K562 (cell line): Measurements from ENCODE around the gene ALOX12B. TPM values are rescaled to one million over a fixed set of nuclear protein-coding genes. Genes with fewer than 3 reads are reported as not detected.

Experiments used
- BMI1 ChIP-seq: fragments of 150-350 bp; IDR thresholded peaks from 2 replicates; pipeline ENCODE4 v1.6.1; 2014; ENCODE audit warnings: low read length
- BRD4 ChIP-seq: fragments of 200-600 bp; sonication (generic); IDR thresholded peaks from 2 replicates; pipeline ENCODE4 v1.6.1; 2017; ENCODE audit warnings: inconsistent platforms
- CC2D1A ChIP-seq: fragments of 450-650 bp; IDR thresholded peaks from 2 replicates; pipeline ENCODE4 v1.6.1; 2017; ENCODE audit warnings: mild to moderate bottlenecking
- DACH1 ChIP-seq: fragments of 450-650 bp; IDR thresholded peaks from 2 replicates; pipeline ENCODE4 v1.6.1; 2018; ENCODE audit not compliant: partially characterized antibody
- ETV1 ChIP-seq: fragments of 450-650 bp; conservative IDR thresholded peaks from 2 replicates; pipeline ENCODE4 v1.6.1; 2016; ENCODE audit warnings: missing genetic modification characterization, control low read depth, low read depth, missing compliant biosample characterization
- FOXA3 ChIP-seq, 2 experiments: fragments of 450-650 bp in 1 of 2; sonication (generic) in 1 of 2; formaldehyde crosslinking; IDR thresholded peaks in 1 of 2; conservative IDR thresholded peaks in 1 of 2; 2 replicates each; pipeline versions ENCODE4 v1.4.0 to v1.8.0; 2020 to 2022; ENCODE audit warnings: mild to moderate bottlenecking in 2 of 2, missing genetic modification reagents in 1 of 2
- FOXJ3 ChIP-seq: sonication (generic); formaldehyde crosslinking; IDR thresholded peaks from 2 replicates; pipeline ENCODE4 v1.4.0; 2020; ENCODE audit warnings: mild to moderate bottlenecking, missing genetic modification reagents
- HDAC3 ChIP-seq: fragments of 450-650 bp; IDR thresholded peaks from 2 replicates; pipeline ENCODE4 v1.6.1; 2018; ENCODE audit warnings: borderline replicate concordance, mild to moderate bottlenecking, moderate library complexity; ENCODE audit not compliant: partially characterized antibody
- ILF3 ChIP-seq: fragments of 450-650 bp; IDR thresholded peaks from 2 replicates; pipeline ENCODE4 v1.6.1; 2018; ENCODE audit warnings: antibody characterized with exemption, mild to moderate bottlenecking, moderate library complexity, borderline replicate concordance
- KHSRP ChIP-seq: fragments of 450-650 bp; IDR thresholded peaks from 2 replicates; pipeline ENCODE4 v1.6.1; 2017
- MECOM ChIP-seq: fragments of 250-450 bp; sonication (Bioruptor Pico); IDR thresholded peaks from 2 replicates; pipeline ENCODE4 v1.8.0; 2022; ENCODE audit warnings: inconsistent platforms
- RBFOX2 ChIP-seq: fragments of 200-400 bp; formaldehyde crosslinking; IDR thresholded peaks from 2 replicates; pipeline ENCODE4 v1.6.1; 2017; ENCODE audit warnings: low read depth, mild to moderate bottlenecking, low read length, moderate library complexity
- RBM15 ChIP-seq: fragments of 200-400 bp; formaldehyde crosslinking; IDR thresholded peaks from 2 replicates; pipeline ENCODE4 v1.6.1; 2018; ENCODE audit warnings: mild to moderate bottlenecking, low read length, moderate library complexity; ENCODE audit not compliant: insufficient read depth
- SP2 ChIP-seq: IDR thresholded peaks from 2 replicates; pipeline ENCODE4 v1.6.1; 2011; ENCODE audit warnings: mild to moderate bottlenecking, low read depth, low read length, moderate library complexity; ENCODE audit not compliant: poor library complexity, severe bottlenecking; ENCODE audit errors: extremely low read depth
- SPI1 ChIP-seq: IDR thresholded peaks from 2 replicates; pipeline ENCODE4 v1.6.1; 2011; ENCODE audit warnings: low read depth, low read length, control low read depth, borderline replicate concordance
- TAF9B ChIP-seq: fragments of 450-650 bp; IDR thresholded peaks from 2 replicates; pipeline ENCODE4 v1.6.1; 2018; ENCODE audit warnings: mild to moderate bottlenecking; ENCODE audit not compliant: partially characterized antibody
- ZFPM2 ChIP-seq: fragments of 250-450 bp; sonication (Bioruptor Pico); IDR thresholded peaks from 2 replicates; pipeline ENCODE4 v1.5.1; 2022; ENCODE audit warnings: mild to moderate bottlenecking
- ZNF274 ChIP-seq: IDR thresholded peaks from 2 replicates; pipeline ENCODE4 v1.6.1; 2011; ENCODE audit warnings: low read depth, mild to moderate bottlenecking, low read length, moderate library complexity, borderline replicate concordance
- ZNF444 ChIP-seq: fragments of 250-450 bp; sonication (Bioruptor Pico); IDR thresholded peaks from 2 replicates; pipeline ENCODE4 v1.4.0; 2020; ENCODE audit warnings: mild to moderate bottlenecking, moderate library complexity
- polyA plus RNA-seq, 8 experiments: library from polyadenylated mRNA; depleted of rRNA in 4 of 8; stranded (reverse) in 5 of 8; unstranded in 3 of 8; fragments of >200 nt; fragmentation: Nextera tagmentation in 2 of 8; fragmentation: Illumina TruSeq in 1 of 8; extraction: Ambion mirVana in 2 of 8; extraction: Trizol in 1 of 8; gene quantifications; 2 replicates each; pipeline versions ENCODE4 v1.2.1 to v1.2.3, GENCODE V29; 2011 to 2014; ENCODE audit warnings: inconsistent platforms in 1 of 8, missing spikeins in 1 of 8
- total RNA-seq, 7 experiments: library from RNA; depleted of rRNA in 6 of 7; stranded (reverse); fragments of >200 nt in 6 of 7; fragmentation: Illumina TruSeq in 2 of 7; extraction: Trizol in 2 of 7; gene quantifications; 2 replicates each; pipeline versions ENCODE4 v1.2.1 to v1.2.3, GENCODE V29; 2011 to 2021; ENCODE audit warnings: low replicate concordance in 1 of 7
- TF ChIP-seq, protein P1 (sequence below): IDR thresholded peaks from 2 replicates; pipeline ENCODE4 v1.6.1; 2011; ENCODE audit warnings: borderline replicate concordance, low read depth, mild to moderate bottlenecking, moderate library complexity, low read length; ENCODE audit not compliant: insufficient read depth, poor library complexity, severe bottlenecking
- TF ChIP-seq, protein P2 (sequence below): fragments of 450-650 bp; IDR thresholded peaks from 2 replicates; pipeline ENCODE4 v1.7.0; 2016; ENCODE audit warnings: borderline replicate concordance
- TF ChIP-seq, protein P3 (sequence below): sonication (generic); formaldehyde crosslinking; IDR thresholded peaks from 2 replicates; pipeline ENCODE4 v1.8.0; 2022; ENCODE audit warnings: mild to moderate bottlenecking, missing genetic modification reagents

The ALOX12B gene
- total and polyA plus RNA-seq, 9 of the 15 experiments (the other 6 are each of a cell fraction or from before 2014, with no cell fraction given): not detected

DNA sequence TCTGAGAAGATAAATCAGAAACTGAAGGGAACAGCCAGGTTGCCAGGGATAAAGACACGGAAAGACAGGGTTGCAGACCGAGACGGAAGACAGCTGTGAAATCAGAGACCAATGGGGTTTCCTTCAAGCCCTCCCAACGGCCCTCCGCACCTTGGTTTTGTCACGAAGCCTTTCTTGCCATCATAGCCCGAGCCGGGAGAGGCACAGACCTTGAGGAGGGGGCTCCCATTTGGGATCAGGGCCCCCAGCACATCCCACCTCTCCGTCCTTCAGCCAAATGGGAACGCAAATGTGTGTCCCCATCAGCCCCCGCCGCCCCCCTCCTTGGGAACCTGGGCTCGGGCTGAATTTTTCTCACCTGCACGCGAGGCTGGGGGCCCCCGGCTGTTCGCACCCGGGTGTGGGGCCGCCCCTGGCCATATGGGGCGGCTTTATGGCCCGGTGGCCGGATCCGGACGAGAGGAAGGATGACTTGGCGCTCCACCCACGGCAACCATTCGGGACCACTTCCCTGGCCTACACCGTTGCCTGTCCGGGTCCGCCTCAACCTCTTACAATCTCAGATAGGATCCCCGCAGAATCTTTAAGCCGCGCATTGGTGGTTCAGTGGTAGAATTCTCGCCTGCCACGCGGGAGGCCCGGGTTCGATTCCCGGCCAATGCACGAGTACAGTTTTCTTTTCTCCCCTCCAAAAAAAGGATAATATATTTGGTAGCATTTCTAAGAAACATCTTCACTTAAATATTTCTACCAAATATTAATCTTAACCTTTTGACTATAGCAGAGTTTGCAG lies 37.8 kb upstream of the ALOX12B start (continued):
- TF ChIP-seq RBFOX2 (peak; percentile 57), CC2D1A (peak; percentile 69), ZFPM2 (CRISPR knock-in tag) (no peak), SP2 (no peak), TAF9B (no peak), MECOM (CRISPR knock-in tag) (no peak), DACH1 (no peak), FOXA3 (CRISPR knock-in tag; conservative IDR thresholded peaks at IDR 0.05 in 1 of 2, IDR thresholded peaks at IDR 0.05 in 1 of 2) (no peak), ZNF274 (no peak), BMI1 (no peak), BRD4 (peak; percentile 70; the same call in 1 of the 2 replicates), RBM15 (no peak), ZNF444 (CRISPR knock-in tag) (no peak), ETV1 (tag) (no peak), HDAC3 (no peak), FOXJ3 (CRISPR knock-in tag) (no peak), ILF3 (0 out of 2 replicates have a peak, but pooled peaks have one; percentile 47), SPI1 (peak; percentile 18; the same call in 1 of the 2 replicates), KHSRP (no peak)
- TF ChIP-seq, protein P1, sequence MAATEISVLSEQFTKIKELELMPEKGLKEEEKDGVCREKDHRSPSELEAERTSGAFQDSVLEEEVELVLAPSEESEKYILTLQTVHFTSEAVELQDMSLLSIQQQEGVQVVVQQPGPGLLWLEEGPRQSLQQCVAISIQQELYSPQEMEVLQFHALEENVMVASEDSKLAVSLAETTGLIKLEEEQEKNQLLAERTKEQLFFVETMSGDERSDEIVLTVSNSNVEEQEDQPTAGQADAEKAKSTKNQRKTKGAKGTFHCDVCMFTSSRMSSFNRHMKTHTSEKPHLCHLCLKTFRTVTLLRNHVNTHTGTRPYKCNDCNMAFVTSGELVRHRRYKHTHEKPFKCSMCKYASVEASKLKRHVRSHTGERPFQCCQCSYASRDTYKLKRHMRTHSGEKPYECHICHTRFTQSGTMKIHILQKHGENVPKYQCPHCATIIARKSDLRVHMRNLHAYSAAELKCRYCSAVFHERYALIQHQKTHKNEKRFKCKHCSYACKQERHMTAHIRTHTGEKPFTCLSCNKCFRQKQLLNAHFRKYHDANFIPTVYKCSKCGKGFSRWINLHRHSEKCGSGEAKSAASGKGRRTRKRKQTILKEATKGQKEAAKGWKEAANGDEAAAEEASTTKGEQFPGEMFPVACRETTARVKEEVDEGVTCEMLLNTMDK: no peak
- TF ChIP-seq, protein P2, sequence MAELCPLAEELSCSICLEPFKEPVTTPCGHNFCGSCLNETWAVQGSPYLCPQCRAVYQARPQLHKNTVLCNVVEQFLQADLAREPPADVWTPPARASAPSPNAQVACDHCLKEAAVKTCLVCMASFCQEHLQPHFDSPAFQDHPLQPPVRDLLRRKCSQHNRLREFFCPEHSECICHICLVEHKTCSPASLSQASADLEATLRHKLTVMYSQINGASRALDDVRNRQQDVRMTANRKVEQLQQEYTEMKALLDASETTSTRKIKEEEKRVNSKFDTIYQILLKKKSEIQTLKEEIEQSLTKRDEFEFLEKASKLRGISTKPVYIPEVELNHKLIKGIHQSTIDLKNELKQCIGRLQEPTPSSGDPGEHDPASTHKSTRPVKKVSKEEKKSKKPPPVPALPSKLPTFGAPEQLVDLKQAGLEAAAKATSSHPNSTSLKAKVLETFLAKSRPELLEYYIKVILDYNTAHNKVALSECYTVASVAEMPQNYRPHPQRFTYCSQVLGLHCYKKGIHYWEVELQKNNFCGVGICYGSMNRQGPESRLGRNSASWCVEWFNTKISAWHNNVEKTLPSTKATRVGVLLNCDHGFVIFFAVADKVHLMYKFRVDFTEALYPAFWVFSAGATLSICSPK: no peak
- TF ChIP-seq, protein P3, sequence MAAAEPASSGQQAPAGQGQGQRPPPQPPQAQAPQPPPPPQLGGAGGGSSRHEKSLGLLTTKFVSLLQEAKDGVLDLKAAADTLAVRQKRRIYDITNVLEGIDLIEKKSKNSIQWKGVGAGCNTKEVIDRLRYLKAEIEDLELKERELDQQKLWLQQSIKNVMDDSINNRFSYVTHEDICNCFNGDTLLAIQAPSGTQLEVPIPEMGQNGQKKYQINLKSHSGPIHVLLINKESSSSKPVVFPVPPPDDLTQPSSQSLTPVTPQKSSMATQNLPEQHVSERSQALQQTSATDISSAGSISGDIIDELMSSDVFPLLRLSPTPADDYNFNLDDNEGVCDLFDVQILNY (CRISPR knock-in tag): no peak
